Neural cell (in vitro differentiated cells): ENCODE measurements around the gene KLK8. TPM values are rescaled to one million over a fixed set of nuclear protein-coding genes. Genes with fewer than 3 reads are reported as not detected.

ENCODE experiments used
- H2AFZ ChIP-seq: fragments of 200-600, 300-800 bp; sonication (generic), shearing (Covaris generic); 2 replicates; pipeline ENCODE4 v1.6.0; 2014; ENCODE audit warnings: low read depth, mild to moderate bottlenecking, antibody characterized with exemption, low read length, moderate library complexity
- H3F3A ChIP-seq: fragments of 200-600 bp; shearing (Covaris generic); 2 replicates; pipeline ENCODE4 v1.6.1; 2016; ENCODE audit warnings: mild to moderate bottlenecking, moderate library complexity, mixed read lengths, antibody characterized with exemption, low read length; ENCODE audit not compliant: insufficient read depth, poor library complexity, severe bottlenecking
- H3K27ac ChIP-seq: fragments of 200-600, 300-800 bp; sonication (generic), shearing (Covaris generic); 2 replicates; pipeline ENCODE4 v1.5.1; 2014; ENCODE audit warnings: mild to moderate bottlenecking, low read length, moderate library complexity
- H3K27me3 ChIP-seq: fragments of 300-800, 200-600 bp; sonication (generic), shearing (Covaris generic); 2 replicates; pipeline ENCODE4 v1.6.0; 2014; ENCODE audit warnings: mild to moderate bottlenecking, low read depth, low read length, moderate library complexity; ENCODE audit not compliant: insufficient read depth
- H3K36me3 ChIP-seq: fragments of 300-800, 200-600 bp; sonication (generic), shearing (Covaris generic); 2 replicates; pipeline ENCODE4 v1.5.1; 2014; ENCODE audit warnings: mild to moderate bottlenecking, antibody characterized with exemption, low read length, moderate library complexity; ENCODE audit not compliant: insufficient read depth
- H3K4me2 ChIP-seq: fragments of 300-800, 200-600 bp; sonication (generic), shearing (Covaris generic); 2 replicates; pipeline ENCODE4 v1.6.0; 2014; ENCODE audit warnings: mild to moderate bottlenecking, low read length
- H3K4me3 ChIP-seq: fragments of 300-800, 200-600 bp; sonication (generic), shearing (Covaris generic); 2 replicates; pipeline ENCODE4 v1.5.1; 2014; ENCODE audit warnings: mild to moderate bottlenecking, low read length, moderate library complexity
- H3K79me2 ChIP-seq: fragments of 200-600 bp; shearing (Covaris generic); replicated peaks from 2 replicates; pipeline ENCODE4 v1.6.0; 2014; ENCODE audit warnings: mild to moderate bottlenecking, low read length, moderate library complexity; ENCODE audit not compliant: insufficient read depth
- H3K9ac ChIP-seq: fragments of 300-800, 200-600 bp; sonication (generic), shearing (Covaris generic); 2 replicates; pipeline ENCODE4 v1.6.1; 2016; ENCODE audit warnings: mild to moderate bottlenecking, low read length, mixed read lengths
- H3K9me2 ChIP-seq: fragments of 200-600 bp; shearing (Covaris generic); 2 replicates; pipeline ENCODE4 v1.6.1; 2016; ENCODE audit warnings: mild to moderate bottlenecking, low read length, mixed read lengths; ENCODE audit not compliant: insufficient read depth
- H3K9me3 ChIP-seq: fragments of 200-600, 300-800 bp; sonication (generic), shearing (Covaris generic); 2 replicates; pipeline ENCODE4 v1.6.1; 2016; ENCODE audit warnings: mild to moderate bottlenecking, mixed run types, low read length, moderate library complexity, mixed read lengths
- H4K20me1 ChIP-seq: fragments of 200-600 bp; shearing (Covaris generic); 2 replicates; pipeline ENCODE4 v1.6.1; 2016; ENCODE audit warnings: mild to moderate bottlenecking, mixed run types; ENCODE audit not compliant: insufficient read depth
- EP300 ChIP-seq: fragments of 450-650 bp; conservative IDR thresholded peaks from 2 replicates; pipeline ENCODE4 v1.6.1; 2014; ENCODE audit warnings: antibody characterized with exemption, mild to moderate bottlenecking, moderate library complexity; ENCODE audit not compliant: poor library complexity, severe bottlenecking
- EZH2 ChIP-seq: fragments of 200-600, 300-800 bp; shearing (Covaris generic), sonication (generic); IDR thresholded peaks from 2 replicates; pipeline ENCODE4 v1.6.1; 2014; ENCODE audit warnings: antibody characterized with exemption, low read length, borderline replicate concordance, mild to moderate bottlenecking; ENCODE audit not compliant: insufficient read depth, poor library complexity, severe bottlenecking
- MXI1 ChIP-seq: fragments of 450-650 bp; conservative IDR thresholded peaks from 2 replicates; pipeline ENCODE4 v1.6.1; 2014; ENCODE audit warnings: antibody characterized with exemption, mild to moderate bottlenecking; ENCODE audit not compliant: poor library complexity, severe bottlenecking
- POLR2AphosphoS5 ChIP-seq: IDR thresholded peaks from 2 replicates; pipeline ENCODE4 v1.6.1; 2012
- RAD21 ChIP-seq: fragments of 450-650 bp; conservative IDR thresholded peaks from 2 replicates; pipeline ENCODE4 v1.6.1; 2014; ENCODE audit warnings: antibody characterized with exemption, mild to moderate bottlenecking, moderate library complexity
- SMC3 ChIP-seq: fragments of 450-650 bp; conservative IDR thresholded peaks from 2 replicates; pipeline ENCODE4 v1.6.1; 2014; ENCODE audit warnings: antibody characterized with exemption, mild to moderate bottlenecking, moderate library complexity; ENCODE audit not compliant: poor library complexity
- TAF1 ChIP-seq: IDR thresholded peaks from 2 replicates; pipeline ENCODE4 v1.6.1; 2012; ENCODE audit warnings: low read depth
- polyA plus RNA-seq: library from polyadenylated mRNA; depleted of rRNA; stranded (reverse); fragments of >200 nt; gene quantifications from 2 replicates; pipeline ENCODE4 v1.2.3, GENCODE V29; 2014
- TF ChIP-seq, protein P1 (sequence below): fragments of 450-650 bp; IDR thresholded peaks from 2 replicates; pipeline ENCODE4 v1.5.1; 2014; ENCODE audit warnings: antibody characterized with exemption, mild to moderate bottlenecking, moderate library complexity; ENCODE audit not compliant: poor library complexity, severe bottlenecking
- TF ChIP-seq, protein P2 (sequence below): IDR thresholded peaks from 2 replicates; pipeline ENCODE4 v1.6.1; 2012; ENCODE audit warnings: borderline replicate concordance

Gene KLK8
- polyA plus RNA-seq, 1 donor from 2014 or later: not detected

DNA sequence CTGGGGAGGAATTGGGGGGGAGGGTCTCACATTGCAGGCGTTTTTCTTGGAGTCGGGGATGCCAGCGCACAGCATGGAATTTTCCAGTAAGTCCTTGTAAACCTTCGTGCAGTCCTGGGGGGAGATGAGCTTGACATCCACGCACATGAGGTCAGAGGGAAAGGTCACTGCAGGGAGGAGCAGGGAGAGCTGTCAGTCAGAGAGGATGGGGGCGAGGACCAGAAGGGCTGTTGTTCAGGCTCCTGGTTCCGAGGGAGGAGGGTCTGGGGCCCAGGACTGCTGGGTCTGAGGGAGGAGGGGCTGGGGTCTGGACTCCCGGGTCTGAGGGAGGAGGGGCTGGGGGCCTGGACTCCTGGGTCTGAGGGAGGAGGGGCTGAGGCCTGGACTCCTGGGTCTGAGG is 21.6 kb downstream of the KLK8 start:
- Histone ChIP-seq H3K79me2 (no peaks in the 10 kb centered on the region), H3K9ac (no peak overlapping the region), H3F3A (no peaks in the 10 kb centered on the region), H4K20me1 (no peaks in the 10 kb centered on the region), H3K9me3 (no peaks in the 10 kb centered on the region), H3K36me3 (no peaks in the 10 kb centered on the region), H3K27me3 (no peaks in the 10 kb centered on the region), H2AFZ (no peak overlapping the region), H3K9me2 (no peaks in the 10 kb centered on the region), H3K27ac (no peak overlapping the region), H3K4me3 (no peak overlapping the region), H3K4me2 (no peak overlapping the region)
- TF ChIP-seq SMC3 (no peak), MXI1 (no peak)
- TF ChIP-seq, protein P1, sequence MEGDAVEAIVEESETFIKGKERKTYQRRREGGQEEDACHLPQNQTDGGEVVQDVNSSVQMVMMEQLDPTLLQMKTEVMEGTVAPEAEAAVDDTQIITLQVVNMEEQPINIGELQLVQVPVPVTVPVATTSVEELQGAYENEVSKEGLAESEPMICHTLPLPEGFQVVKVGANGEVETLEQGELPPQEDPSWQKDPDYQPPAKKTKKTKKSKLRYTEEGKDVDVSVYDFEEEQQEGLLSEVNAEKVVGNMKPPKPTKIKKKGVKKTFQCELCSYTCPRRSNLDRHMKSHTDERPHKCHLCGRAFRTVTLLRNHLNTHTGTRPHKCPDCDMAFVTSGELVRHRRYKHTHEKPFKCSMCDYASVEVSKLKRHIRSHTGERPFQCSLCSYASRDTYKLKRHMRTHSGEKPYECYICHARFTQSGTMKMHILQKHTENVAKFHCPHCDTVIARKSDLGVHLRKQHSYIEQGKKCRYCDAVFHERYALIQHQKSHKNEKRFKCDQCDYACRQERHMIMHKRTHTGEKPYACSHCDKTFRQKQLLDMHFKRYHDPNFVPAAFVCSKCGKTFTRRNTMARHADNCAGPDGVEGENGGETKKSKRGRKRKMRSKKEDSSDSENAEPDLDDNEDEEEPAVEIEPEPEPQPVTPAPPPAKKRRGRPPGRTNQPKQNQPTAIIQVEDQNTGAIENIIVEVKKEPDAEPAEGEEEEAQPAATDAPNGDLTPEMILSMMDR: no peak

DNA sequence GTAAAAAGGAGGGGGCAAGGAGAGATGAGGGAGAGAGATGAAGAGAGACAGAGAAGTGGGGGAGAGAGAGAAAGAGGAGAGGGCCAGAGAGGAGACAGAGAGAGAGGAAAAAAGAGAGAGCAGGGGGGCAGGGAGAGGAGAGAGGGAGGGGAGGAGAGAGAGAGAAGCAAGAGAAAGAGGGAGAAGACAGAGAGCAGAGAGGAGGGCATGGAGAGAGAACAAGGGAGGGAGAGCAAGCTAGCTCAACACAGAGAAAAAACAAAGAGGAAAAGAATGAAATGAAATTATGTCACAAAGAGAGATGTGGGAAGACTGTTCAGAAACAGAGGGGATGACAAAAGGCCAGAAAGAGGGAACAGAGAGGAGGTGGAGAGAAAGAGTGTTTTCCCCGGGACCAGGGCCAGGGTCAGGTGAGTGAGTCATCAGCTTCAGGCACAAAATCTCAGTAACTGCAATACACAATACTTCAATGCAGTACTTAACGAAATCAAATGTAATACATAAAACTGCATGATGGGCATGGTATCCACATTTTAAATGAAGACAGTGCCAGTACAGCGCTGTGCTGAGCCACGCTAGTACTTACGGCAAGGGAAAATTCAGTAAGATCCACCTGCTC is 22.5 kb downstream of the KLK8 start:
- no peaks in the 10 kb centered on the region for H4K20me1 ChIP-seq
- H3K27me3 ChIP-seq: no peaks in the 10 kb centered on the region
- H3K4me3 ChIP-seq: no peak overlapping the region
- no peak overlapping the region for H3K4me2 ChIP-seq
- no peaks in the 10 kb centered on the region for H3K79me2 ChIP-seq
- no peak overlapping the region for H3K9ac ChIP-seq
- H3K36me3 ChIP-seq: no peaks in the 10 kb centered on the region
- H2AFZ ChIP-seq: no peak overlapping the region
- no peaks in the 10 kb centered on the region for H3F3A ChIP-seq
- H3K9me2 ChIP-seq: no peaks in the 10 kb centered on the region
- no peaks in the 10 kb centered on the region for H3K9me3 ChIP-seq
- no peak for TF ChIP-seq MXI1
- TF ChIP-seq TAF1: no peak
- TF ChIP-seq, protein P1: no peak
- TF ChIP-seq, protein P2, sequence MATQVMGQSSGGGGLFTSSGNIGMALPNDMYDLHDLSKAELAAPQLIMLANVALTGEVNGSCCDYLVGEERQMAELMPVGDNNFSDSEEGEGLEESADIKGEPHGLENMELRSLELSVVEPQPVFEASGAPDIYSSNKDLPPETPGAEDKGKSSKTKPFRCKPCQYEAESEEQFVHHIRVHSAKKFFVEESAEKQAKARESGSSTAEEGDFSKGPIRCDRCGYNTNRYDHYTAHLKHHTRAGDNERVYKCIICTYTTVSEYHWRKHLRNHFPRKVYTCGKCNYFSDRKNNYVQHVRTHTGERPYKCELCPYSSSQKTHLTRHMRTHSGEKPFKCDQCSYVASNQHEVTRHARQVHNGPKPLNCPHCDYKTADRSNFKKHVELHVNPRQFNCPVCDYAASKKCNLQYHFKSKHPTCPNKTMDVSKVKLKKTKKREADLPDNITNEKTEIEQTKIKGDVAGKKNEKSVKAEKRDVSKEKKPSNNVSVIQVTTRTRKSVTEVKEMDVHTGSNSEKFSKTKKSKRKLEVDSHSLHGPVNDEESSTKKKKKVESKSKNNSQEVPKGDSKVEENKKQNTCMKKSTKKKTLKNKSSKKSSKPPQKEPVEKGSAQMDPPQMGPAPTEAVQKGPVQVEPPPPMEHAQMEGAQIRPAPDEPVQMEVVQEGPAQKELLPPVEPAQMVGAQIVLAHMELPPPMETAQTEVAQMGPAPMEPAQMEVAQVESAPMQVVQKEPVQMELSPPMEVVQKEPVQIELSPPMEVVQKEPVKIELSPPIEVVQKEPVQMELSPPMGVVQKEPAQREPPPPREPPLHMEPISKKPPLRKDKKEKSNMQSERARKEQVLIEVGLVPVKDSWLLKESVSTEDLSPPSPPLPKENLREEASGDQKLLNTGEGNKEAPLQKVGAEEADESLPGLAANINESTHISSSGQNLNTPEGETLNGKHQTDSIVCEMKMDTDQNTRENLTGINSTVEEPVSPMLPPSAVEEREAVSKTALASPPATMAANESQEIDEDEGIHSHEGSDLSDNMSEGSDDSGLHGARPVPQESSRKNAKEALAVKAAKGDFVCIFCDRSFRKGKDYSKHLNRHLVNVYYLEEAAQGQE: no peak
- no peak for TF ChIP-seq EP300
- TF ChIP-seq RAD21: no peak
- no peak for TF ChIP-seq EZH2
- TF ChIP-seq SMC3: no peak
- no peak for TF ChIP-seq POLR2AphosphoS5
- no peak overlapping the region for H3K27ac ChIP-seq
